ENCODE data around the gene RASAL1.

GRCh38 chr12:113069751-113070116 is 65.8 kb downstream of the RASAL1 start:
- TF ChIP-seq CTCF (IDR thresholded peaks at IDR 0.05): no peak
- TF ChIP-seq RAD21 (IDR thresholded peaks at IDR 0.05; ENCODE audit: low read length): no peak
- no peak for TF ChIP-seq FOXM1 (IDR thresholded peaks at IDR 0.05; ENCODE audit: low read depth)
- no peak for TF ChIP-seq REST (IDR thresholded peaks at IDR 0.05; ENCODE audit: low read depth, low read length)
- no peak for TF ChIP-seq MAX (IDR thresholded peaks at IDR 0.05; ENCODE audit: low read depth)
- no peak for TF ChIP-seq TAF1 (IDR thresholded peaks at IDR 0.05; ENCODE audit: borderline replicate concordance, low read depth, low read length)
- no peak for TF ChIP-seq EZH2phosphoT487 (IDR thresholded peaks at IDR 0.05; ENCODE audit: borderline replicate concordance, low read depth)
- no peak for TF ChIP-seq USF1 (IDR thresholded peaks at IDR 0.05; ENCODE audit: borderline replicate concordance, low read depth)
- no peak for TF ChIP-seq EP300 (IDR thresholded peaks at IDR 0.05; ENCODE audit: borderline replicate concordance in 1 of 2, low read depth in 1 of 2, low read length in 1 of 2)
- no peak for TF ChIP-seq RFX5 (IDR thresholded peaks at IDR 0.05; ENCODE audit: low read length)
- no peak for TF ChIP-seq NFIC (IDR thresholded peaks at IDR 0.05; ENCODE audit: borderline replicate concordance)
- no peak for TF ChIP-seq PBX3 (IDR thresholded peaks at IDR 0.05)
- TF ChIP-seq POLR2AphosphoS5 (IDR thresholded peaks at IDR 0.05; ENCODE audit: low read depth, low read length): no peak
- TF ChIP-seq SMC3 (IDR thresholded peaks at IDR 0.05; ENCODE audit: low read depth, low read length): no peak
